Stimulated activated CD4-positive, alpha-beta T cell treated with anti-CD3 and anti-CD28 coated beads, Interleukin-4, amount 100 ng/mL, for 4 hours (primary cell): Measurements from ENCODE around the gene ZNF710.

ENCODE experiments used
- DNase-seq, 2 experiments: peaks; one replicate each; pipeline ENCODE4 v3.0.0-alpha.2; 2020

ZNF710 gene

DNA sequence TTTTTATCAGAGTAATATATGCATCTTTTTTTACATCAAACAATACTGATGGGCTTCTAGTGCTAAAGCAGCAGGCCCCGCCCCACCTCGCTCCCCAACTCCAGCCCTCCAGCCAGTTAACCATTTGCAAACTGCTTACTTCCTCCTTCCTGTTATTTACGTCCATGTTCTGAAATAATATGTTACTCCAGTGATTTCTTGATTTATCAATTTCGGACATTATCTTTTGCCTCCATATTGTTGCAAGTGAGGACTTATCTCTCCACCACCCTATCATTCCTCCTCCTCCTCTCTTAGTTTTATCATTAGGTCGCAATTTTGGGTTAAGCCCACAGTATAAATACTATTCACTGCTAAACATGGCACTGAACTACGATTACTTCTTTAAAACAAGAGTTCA, 39.5 kb downstream of the ZNF710 start:
- DNase-seq = no peak

DNA sequence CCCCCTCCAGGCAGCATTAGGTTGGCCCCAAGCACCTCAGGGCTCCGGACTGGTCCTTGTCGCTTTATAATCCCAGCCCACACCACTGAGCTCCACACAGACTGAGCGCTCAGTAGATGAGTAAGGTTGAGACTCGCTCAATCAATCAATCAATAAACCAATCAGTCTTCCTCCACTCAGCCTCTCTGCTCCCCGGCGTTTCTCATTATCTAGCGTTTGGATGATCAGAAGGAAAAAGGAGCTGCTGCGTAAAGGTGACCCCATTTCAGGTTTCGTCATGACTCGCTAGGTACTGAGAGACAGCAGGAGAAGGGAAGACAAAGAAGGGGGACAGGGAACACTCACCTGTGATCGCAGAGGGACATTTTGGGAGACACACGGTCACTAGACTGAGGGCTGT, 41.2 kb downstream of the ZNF710 start:
- no peak for DNase-seq

DNA sequence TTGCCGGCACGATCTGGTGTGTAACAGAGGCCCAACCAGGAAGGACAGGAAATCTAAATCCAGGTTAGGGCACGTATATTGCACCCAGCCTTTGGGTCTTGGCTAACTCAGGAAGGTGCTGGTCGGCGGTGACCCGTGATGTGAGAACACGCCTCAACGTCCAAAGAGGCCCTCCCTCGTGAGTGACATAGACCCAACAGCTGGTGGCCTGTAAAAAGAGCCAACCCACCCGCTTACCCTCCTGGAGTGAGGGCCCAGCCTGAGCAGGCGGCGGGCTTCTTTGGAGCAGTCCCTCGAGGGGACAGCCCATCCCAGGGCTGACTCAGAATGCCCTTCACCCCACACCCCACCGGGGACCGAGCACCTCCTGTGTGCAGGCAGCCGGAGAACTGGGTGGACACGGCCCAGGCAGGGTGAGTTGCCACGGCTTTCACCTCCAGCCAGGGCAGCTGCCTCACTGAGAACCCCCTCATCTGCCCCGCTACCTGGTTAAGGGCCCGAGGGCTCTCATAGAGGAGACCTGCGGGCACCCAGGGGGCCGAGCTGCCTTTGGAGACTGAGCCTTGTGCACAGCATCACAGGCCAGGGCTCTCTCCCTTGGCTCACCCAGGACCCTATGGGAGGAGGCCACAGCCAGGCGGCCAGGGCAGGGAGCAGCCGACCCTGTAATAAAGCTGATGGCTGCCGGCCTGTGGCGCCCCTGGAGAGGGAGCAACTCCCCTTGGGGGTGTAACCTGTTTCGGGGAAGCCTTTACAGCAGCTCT, 41.8 kb downstream of the ZNF710 start:
- DNase-seq = no peak

DNA sequence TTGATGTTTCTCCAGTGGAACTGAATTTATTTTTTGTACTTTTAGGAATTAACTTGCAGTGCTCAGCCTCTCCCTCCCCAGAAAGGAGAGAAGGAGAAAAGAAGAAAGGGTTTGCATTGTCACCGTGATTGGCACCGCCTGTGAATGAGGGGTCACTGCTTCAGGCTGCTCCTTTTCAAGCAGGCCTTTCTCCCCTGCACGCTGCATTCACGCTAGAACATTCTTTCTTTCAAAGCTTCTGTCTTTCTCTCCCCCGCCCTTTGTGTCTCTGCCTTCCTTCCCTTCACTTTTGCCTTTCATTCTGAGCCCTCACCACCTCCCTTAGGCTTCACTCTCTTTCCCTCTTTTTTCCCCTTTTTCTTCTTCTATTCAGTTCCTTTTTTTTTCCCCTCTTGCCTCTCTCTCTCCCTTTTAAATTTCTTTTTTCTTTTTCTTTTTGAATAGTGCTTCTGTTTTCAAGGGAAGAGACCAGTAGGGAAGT, 42.4 kb downstream of the ZNF710 start:
- no peak for DNase-seq

DNA sequence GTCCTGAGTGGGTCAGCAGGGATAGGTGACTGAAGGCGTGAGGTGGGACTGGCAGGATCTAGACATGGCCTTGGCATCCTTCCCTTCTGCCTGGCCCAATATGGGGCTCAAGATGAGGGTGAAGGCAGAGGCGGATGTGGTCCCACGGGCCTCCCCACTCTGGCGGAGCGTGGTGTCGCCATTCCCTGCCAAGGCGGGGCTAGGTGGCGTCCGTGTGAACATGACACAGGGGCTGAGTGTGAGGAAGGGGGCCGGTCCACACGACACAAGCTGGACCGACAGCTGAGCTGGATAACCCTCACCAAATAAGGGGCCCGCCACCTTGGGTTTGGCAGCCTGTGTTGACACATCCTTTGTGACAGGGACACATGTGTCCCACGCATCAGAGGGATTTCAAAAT, 43.1 kb downstream of the ZNF710 start:
- no peak for DNase-seq

DNA sequence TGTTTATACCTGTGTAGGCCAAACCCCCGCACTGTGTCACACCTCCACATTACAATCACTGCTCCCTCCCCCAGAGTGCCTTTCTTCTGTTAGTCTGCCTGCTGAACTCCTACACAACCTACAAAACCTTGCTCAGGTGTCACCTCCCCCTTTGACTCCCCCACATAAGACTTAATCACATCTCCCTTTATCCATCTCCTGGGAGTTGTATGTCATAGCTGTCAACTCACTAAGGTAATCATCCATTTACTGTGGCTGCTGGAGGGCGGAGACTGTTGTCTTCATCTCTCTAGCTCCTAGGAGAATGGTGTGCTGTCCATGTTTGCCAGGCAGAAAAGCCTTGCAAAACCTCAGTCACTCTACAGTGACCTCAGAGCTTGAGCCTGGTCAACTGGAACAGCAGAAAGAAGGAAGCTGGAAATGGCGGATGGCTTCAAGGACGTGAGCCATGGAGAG, 43.8 kb downstream of the ZNF710 start:
- DNase-seq = no peak

DNA sequence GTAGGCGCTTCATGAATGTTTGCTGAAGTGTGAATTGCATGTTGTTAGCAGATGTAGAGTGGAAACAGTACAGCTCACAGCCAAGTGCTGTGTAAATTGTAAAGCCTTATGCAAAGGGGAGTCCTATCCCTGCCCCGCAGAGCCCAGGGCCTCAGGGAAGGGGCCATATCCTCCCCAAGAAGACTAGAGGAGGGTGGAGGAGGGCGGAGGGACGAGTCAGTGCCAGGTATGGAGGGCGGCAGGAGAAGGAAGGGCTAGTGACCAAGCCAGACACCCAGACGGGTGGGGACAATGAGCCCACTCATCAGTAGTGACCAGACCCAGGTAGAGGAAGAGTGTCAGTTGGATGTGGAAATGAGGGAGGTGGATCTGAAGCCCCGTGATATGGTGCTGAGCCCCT, 45.2 kb downstream of the ZNF710 start:
- DNase-seq = no peak

DNA sequence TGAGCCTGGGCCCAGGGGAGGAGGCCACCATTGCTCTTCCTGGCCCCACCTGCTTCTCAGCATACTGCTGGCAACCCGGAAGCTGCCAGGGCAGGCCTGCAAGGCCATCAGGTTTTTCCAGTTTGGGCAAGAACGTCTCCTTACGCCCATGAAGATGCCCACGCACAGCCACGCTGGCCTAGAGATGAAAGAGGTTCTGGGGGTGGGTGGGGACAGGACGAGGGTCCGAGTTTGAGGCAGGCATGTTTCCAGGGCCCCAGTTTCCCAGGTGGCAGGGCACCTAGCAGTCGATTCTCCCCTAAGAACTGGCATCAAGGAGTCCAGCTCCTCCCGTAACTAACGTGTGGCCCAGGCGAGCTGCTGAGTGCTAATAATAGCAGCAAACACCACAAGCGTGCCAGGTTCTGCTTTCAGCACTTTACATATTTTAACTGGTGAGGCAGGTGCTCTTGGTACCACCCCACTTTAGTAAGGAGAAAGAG, 45.8 kb downstream of the ZNF710 start:
- DNase-seq = no peak

DNA sequence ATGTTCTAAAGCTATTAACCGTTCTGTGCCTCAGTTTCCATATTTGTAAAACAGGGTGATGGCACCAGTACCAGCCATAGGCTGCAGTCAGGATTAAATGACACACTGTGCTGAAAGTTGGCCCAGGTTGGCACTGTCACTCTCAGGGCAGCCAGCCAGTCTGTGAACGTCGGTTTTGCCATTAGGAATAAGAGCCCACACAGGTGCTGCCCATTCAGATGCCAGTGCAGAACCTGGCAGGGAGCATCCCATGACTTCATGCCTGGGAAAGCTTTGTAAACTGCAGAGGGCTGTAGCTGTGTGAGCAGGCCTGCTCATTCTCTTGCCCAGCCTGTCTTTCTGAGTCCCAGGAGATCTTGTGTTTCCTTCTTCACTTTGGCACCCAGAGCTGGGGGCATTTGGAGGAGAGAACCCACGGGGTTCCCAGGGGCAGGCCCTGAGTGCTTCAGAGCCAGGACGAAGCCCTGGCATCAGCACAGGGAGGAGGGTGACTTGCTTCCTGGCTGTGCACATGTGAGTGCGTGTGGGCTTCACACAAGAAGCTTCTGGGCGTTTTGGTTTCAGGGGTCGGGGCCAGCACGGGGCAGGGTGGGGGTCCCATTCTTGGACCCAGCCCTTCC, 46.9 kb downstream of the ZNF710 start:
- no peak for DNase-seq

DNA sequence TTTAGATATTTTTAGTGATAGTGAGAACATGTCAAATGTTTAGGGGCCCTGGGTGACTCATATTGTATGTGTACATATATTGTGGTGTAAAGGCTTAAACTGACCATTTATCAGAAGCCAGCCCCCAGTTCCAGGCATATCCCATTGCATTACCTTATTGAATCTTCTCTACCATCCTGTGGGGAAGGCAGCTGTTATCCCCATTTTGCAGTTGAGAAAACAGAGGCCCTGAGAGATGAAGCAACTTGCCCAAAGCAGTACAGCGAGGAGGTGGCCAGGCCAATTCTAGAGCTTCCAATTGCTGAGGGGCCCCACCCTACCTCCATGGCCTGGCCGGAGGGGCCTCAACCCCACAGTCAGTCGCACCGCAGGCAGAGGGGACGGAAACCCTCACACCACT, 47.9 kb downstream of the ZNF710 start:
- no peak for DNase-seq

DNA sequence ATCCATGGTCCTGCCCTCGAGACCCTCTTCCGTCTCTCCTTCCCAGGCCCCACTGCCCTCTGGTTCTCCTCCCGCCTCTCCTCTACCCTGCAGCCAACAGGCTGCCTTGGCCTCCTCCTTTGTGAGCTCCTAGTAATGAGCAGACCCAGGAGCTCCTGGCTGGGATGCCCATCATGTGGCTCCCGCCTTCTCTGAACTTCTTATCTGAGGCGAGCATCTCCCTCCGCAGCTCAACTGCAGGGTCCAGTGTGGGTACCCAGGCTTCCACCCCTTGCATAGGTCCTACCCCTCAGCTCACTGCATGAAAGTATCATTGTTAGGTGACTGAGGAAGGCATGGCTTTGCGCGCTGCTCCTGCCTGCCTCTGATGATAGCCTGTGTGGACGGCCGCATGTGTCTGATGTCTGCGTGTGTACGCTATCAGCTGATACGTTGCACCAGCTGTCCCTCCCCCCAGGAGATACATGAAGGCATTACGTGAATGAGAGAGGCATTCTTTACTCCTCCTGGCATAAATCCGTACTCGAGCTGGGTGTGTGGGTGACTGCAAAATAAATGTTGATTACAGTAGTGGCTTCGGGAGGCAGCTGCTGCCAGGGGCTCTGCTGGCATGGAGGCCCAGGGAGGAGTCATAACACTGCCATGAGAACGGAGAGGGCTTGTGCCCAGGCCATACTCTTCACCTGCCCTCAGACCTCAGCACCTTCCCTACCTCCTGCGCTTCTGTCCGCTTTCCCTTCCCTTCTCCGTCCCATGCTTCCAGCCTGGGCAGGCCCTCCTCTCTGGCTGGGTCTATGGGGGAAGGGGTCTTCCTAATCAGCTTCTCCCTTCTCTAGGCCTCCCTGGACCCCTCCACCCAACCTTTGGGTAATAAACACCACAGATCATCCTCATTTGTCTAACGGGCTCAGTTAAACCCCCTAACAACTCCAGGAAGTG, 48.8 kb downstream of the ZNF710 start:
- no peak for DNase-seq

DNA sequence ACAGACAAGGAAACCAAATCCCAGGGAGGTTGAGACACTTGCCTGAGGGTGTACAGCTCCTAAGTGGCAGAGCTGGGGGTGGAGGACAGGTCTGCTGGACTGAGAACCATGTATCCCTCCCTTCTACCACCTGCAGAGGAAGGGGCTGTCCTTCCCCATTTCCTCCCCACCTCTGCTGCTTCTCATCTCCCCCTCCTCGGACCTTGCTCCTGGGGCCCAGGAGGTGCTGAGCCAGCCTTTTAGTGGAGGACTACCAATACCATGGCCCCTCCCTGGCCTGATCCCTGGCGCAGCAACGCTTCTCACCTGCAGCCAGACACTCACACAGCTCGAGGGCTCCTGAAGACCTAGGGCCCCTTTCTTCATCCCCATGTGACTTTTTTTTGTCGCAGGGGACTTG, 50.8 kb downstream of the ZNF710 start:
- DNase-seq = no peak

DNA sequence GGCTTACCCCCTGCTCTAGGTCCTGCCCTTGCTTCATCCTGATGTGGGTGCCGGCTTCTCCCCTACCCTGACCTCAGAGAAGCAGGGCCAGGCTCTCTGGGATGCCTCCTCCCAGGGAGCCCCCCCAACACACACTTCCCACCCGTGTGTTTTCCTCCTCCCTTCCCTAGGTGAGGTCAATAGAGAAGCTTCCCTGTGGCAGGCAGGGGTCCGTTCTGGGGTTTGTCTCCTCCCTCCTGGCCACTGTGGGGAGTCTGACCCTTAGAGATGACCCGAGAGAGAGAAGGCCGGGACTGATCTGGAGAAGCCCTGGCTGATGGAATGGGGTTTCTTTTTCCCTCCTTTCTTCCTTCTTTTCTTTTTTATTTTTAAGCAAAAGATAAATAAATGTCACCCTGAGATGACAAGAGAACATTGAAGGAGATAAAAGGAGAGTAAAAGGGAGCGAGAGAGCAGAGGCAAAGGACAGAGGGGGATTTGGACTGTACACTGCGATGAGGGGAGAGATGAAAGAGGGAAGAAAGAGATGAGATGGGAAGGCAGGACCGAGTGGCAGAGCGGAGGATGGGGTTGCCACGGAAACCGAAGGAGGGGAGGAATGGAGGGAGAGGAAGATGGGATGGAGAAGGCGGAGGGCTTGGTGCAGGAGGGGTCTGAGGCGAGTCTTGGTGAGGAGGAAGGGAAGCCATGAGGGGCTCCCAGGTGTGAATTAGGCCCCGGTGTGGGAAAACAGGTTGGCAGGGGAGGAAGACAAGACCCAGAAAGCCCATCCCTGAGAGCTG, 52.8 kb downstream of the ZNF710 start:
- DNase-seq = no peak

DNA sequence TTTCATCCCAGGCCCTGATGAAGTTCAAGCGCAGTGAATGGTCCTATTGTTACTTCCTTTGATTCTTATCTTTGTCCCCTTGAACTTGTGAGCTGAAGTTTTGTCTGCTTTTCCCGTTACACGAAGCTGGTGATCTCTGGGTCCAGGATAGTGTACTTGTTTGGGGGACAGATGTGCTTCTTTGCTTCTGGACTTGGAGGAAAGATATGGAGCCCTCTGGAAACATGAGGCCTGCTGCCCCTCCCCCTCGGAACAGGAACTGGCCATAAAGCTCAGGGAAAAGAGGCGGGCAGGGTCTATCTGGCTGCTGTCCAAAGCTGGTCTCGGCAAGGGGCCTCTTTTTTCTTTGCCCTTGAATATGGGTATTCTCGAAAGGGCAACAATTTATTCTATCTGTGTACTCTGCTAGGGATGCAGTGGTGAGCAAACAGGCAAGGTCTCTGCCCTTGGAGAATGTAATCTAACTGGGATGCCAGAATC, 53.5 kb downstream of the ZNF710 start:
- DNase-seq = no peak

DNA sequence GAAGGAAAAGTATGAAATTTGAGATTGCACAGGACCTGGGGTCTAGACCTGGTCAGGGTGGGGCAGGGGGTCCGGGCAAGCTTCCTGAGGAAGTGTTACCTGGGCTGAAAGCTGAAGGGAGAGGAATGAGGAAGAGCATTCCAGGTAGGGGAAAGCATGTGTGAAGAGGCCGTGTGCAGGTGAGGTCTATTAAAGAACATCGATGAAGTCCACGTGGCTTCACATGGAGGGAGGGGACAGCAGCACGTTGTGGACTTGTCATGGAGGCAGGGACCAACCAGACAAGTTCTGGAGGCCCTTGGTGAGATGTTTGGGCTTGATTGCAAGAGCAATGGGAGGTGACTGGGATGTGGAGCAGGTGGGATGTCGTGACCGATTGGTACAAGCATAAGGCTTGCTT, 54.1 kb downstream of the ZNF710 start:
- DNase-seq = no peak

DNA sequence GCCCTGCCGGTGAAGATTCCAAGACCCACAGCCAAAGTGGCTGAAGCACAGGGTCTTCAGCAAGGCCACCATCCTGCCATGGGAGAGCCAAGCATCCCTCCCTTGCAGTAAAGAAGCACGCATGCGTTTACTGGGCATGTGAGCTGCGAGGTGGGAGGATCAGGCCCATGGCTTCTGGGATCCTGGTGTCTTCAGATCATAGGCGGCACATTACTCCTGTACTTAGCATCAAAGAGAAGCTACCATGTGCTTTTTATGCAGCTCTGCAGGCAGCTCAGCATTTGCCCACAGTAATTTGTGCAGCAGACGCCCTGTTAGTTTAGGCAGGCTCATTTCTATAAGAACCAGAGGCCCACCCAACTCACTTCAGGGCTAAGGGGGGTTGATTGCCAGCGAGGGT, 55.4 kb downstream of the ZNF710 start:
- no peak for DNase-seq

DNA sequence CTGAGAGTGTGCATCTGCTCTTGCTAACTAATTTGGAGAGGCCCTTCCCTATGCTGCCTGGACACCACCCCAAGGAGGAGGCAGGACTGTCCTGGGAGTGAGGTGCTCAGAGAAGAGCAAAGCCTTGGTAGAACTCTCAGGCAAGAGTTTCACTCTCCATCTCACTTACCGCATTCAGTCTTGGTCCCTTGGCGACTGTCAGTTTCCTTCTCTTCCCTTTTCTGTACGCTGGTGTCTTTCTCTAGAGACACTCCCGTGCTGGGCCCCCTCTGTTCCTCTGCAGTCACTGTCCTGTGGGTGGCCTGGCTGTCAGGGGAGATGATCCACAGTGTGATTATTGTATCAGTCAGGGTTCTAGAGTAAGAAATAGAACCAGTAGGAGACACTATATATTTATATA, 57.2 kb downstream of the ZNF710 start:
- DNase-seq = no peak

DNA sequence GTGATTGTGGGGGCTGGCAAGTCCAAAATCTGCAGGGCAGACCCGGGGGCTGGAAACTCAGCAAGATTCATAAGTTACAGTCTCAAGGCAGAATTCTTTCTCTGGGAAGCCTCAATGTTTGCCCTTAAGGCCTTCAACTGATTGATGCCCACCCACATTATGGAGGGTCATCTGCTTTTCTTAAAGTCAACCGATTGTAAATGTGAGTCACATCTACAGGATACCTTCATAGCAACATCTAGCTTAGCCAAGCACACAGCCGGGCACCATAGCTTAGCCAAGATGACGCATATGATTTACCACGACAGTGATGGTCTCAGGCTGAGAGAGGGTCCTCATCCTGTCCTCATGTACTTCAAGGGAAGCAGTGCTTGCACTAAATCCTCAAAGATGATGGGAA, 57.7 kb downstream of the ZNF710 start:
- no peak for DNase-seq

DNA sequence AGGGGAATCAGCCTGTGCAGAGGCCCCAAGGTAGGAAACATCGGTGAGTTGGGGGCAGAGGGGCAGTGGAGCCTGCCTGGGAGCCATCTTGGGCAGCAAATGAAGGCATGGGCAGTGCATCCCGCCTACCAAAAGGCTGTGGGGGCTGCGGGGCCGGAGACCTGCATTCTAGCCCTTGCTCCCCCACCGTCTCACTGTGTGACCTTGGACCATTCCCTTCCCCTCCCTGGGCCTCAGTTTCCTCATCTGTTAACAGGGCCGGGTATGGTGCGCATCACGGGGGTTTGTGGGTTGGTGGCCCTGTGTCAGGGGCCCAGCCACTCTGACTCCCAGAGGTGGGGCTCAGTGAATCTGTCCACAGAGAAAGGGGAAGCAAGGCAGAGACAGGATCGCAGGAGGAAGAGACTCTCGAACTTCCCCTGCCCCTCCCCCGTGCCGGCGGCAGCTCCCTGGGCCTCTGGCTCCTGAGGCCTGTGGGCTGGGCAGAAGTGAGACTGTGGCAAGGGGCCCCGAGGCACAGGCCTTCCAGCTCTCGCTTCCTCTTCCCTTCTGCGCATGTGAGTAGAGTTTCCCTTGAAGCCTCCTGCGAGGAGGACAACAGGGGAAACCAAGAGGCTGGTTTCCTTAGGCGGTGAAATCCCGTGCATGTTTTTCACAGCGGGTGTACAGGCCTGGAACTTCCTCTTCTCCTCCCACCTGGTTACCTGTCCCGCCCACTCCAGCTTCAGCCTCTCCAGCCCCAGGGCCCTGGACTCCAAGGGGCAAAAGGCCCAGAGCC, 58.3 kb downstream of the ZNF710 start:
- DNase-seq = peak; percentile 45 to 71

DNA sequence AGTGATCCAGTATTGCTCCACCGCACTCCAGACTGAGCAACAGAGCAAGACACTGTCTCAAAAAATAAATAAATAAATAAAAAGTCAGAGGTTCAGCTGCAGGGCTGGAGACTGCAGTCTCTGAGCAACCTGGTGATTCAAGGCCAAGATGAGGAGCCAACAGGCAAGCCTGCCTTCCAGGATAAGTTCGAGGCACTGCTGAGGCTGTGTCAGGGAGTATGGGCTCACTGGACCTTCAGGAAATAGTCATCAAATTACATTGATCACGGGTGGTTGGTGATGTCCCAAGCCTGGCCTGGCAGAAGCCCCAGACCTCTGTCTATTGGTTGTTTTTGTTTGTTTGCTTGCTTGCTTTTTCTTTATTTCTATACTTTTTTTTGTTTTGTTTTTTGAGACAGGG, 59.7 kb downstream of the ZNF710 start:
- no peak for DNase-seq

DNA sequence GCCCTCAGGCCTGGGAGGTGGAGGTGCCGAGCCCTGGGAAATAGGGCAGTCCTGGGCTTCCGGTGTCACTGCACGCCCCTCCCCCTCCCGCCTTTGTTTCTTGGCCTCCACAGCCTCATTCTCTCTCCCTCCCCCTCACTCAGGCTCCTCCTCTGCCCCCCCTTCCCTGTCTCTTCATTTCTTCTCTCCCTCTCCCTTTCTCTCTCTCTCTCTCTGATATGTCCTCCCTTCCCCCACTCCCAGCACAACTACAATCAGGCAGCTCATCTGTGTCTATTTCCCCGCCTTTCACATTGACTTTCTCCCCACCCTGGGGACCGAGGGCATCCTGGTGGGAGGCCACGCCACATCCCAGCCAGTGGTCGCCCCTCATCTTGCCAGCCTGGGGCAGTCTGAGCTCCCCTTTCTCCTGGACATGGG, 60.9 kb downstream of the ZNF710 start:
- DNase-seq = peak; percentile 30 to 36
